Effector memory CD8-positive, alpha-beta T cell (primary cell): ENCODE data around the gene ZNF581.

Experiments used
- ATAC-seq: fragments of 150-1000 bp; cut with Tn5 transposase; replicated peaks from 2 replicates; pipeline ENCODE4 v1.10.0; 2021; ENCODE audit warnings: mild to moderate bottlenecking, moderate library complexity
- DNase-seq, 3 experiments: peaks; one replicate each; pipeline ENCODE4 v3.0.0; 2021
- H3K27ac Mint-ChIP-seq, 2 donors: one replicate each; pipeline ENCODE4 v1.8.0; 2022; ENCODE audit warnings: mild to moderate bottlenecking in 2 of 2, mixed read lengths in 2 of 2, moderate library complexity in 2 of 2
- H3K27me3 Mint-ChIP-seq, 2 donors: one replicate each; pipeline ENCODE4 v1.8.0; 2022; ENCODE audit warnings: mixed read lengths in 2 of 2
- H3K36me3 Mint-ChIP-seq: one replicate; pipeline ENCODE4 v1.8.0; 2022; ENCODE audit warnings: mild to moderate bottlenecking, moderate library complexity, mixed read lengths; ENCODE audit not compliant: insufficient read depth
- H3K4me1 Mint-ChIP-seq, 2 donors: one replicate each; pipeline ENCODE4 v1.8.0; 2022; ENCODE audit warnings: low read depth in 2 of 2, mixed read lengths in 2 of 2
- H3K4me3 Mint-ChIP-seq, 2 donors: one replicate each; pipeline ENCODE4 v1.8.0; 2022; ENCODE audit warnings: mild to moderate bottlenecking in 2 of 2, mixed read lengths in 2 of 2, moderate library complexity in 2 of 2
- H3K9me3 Mint-ChIP-seq, 2 donors: one replicate each; pipeline ENCODE4 v1.8.0; 2022; ENCODE audit warnings: mixed read lengths in 2 of 2

The ZNF581 gene

GRCh38 chr19:55650126-55650557 is 6.7 kb downstream of the ZNF581 start:
- H3K4me1 Mint-ChIP-seq, result peaks cover 8 to 20% of the 10 kb centered on the region in 2 donors
- DNase-seq, result no peak
- no peak for ATAC-seq
- H3K27me3 Mint-ChIP-seq, result peaks cover 0 to 15% of the 10 kb centered on the region in 2 donors
- H3K36me3 Mint-ChIP-seq, result peaks cover 40% of the 10 kb centered on the region
- no peaks in the 10 kb centered on the region for H3K9me3 Mint-ChIP-seq
- peak overlapping the region; percentile 53 to 82 for H3K4me3 Mint-ChIP-seq
- H3K27ac Mint-ChIP-seq, result no peak overlapping the region

- Mint-ChIP-seq H3K36me3 (peaks cover 44% of the 10 kb centered on the region), H3K4me1 (peaks cover 10 to 23% of the 10 kb centered on the region in 2 donors), H3K27ac (peak overlapping the region; percentile 66 to 86), H3K27me3 (peaks cover 0 to 15% of the 10 kb centered on the region in 2 donors), H3K9me3 (no peaks in the 10 kb centered on the region), H3K4me3 (no peak overlapping the region)
- DNase-seq (no peak), ATAC-seq (no peak)
These were observed 7.3 kb downstream of the ZNF581 start for GRCh38 chr19:55650602-55651230.

DNA sequence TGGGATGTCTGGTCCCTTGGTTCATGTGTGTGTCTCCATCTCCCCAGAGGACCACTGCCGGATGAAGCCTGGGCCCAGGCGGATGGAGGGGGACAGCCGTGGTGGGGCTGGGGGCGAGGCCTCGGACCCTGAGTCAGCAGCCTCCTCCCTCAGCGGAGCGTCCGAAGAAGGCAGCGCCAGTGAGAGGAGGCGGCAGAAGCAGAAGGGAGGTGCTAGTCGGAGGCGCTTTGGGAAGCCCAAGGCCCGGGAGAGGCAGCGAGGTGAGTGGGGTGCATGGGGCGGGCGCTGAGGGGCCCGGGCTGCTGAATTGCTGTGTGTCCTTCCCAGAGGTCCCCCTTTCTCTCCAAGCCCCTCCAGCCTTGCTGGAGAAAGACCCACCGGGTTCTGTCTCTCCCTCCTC is 7.8 kb downstream of the ZNF581 start:
- ATAC-seq (no peak), DNase-seq (no peak)
- Mint-ChIP-seq H3K9me3 (no peaks in the 10 kb centered on the region), H3K36me3 (peaks cover 42% of the 10 kb centered on the region), H3K4me1 (peaks cover 15 to 28% of the 10 kb centered on the region in 2 donors), H3K27me3 (peaks cover 0 to 15% of the 10 kb centered on the region in 2 donors), H3K4me3 (no peak overlapping the region), H3K27ac (peak overlapping the region in 1 of 2 donors; percentile 86)

DNA sequence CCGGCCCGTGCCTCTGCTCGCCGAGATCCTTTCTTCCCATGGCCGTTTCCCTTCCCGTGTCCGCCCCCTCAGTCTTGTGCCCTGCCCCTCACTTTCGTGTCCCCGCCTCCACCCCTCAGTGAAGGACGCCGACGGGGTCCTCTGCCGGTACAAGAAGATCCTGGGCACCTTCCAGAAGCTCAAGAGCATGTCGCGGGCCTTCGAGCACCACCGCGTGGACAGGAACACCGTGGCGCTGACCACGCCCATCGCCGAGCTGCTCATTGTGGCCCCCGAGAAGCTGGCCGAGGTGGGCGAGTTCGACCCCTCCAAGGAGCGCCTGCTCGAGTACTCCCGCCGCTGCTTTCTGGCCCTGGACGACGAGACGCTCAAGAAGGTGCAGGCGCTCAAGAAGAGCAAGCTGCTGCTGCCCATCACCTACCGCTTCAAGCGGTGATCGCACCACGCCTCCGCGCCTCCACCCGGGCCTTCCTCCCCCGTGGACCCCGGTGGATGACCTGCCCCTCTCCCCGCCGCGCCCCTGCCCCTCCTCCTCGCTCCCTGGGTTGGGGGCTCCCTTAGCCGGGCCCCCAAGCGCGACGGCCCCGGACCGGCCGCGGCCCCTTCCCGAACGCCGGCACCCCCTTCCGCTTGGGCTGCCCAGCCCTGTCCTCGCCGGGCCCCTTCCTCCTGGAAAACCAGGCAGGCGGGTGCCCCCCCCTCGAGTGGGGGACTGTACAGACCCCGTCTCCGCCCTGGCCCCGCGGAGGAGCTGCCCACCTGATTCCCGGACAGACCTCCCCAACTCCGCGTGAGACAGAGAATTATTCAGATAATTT is 9.1 kb downstream of the ZNF581 start:
- Mint-ChIP-seq H3K36me3 (peaks cover 41% of the 10 kb centered on the region), H3K27me3 (peaks cover 0 to 15% of the 10 kb centered on the region in 2 donors), H3K4me1 (peaks cover 23 to 31% of the 10 kb centered on the region in 2 donors), H3K9me3 (no peaks in the 10 kb centered on the region), H3K4me3 (peak overlapping the region in 1 of 2 donors; percentile 17), H3K27ac (peak overlapping the region in 1 of 2 donors; percentile 98)
- no peak for ATAC-seq
- no peak for DNase-seq

DNA sequence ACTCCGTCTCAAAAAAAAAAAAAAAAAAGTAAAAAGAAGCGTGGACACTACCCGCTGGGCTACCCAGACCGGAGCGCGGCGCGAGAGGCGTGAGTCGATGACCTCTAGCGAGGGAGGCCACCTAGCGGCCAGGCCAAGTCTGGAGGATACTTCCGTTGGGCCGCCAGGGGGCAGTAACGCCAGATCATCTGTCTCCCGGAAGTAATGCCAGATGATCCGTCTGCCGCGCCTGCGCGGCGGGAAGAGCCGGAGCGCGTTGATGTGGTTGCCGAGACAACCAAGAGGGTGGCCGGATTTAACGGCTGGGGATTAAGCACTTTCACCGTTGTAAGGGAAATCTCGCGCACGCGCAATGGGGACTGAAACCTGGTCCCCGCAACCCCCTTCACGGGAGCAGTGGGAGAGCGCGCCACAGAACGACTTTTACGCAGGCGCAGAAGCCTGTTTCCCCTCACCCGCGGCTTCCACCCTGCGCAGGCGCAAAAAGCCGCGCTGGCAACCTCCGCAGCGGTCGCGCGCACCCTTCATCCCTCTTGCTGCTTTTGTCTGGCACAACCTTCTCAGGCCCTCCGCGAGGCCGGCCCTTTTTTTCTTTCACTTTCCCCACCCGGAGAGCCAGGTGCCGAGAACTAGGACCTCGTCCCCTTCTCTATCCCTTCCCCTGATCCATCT is 10.3 kb downstream of the ZNF581 start:
- H3K27ac Mint-ChIP-seq, result peak overlapping the region; percentile 96 to 98
- H3K27me3 Mint-ChIP-seq, result peaks cover 0 to 13% of the 10 kb centered on the region in 2 donors
- DNase-seq (peak; percentile 98 to 99 (median 99)), ATAC-seq (peak; percentile 61)
- no peaks in the 10 kb centered on the region for H3K9me3 Mint-ChIP-seq
- H3K4me3 Mint-ChIP-seq, result peak overlapping the region; percentile 90 to 92
- H3K4me1 Mint-ChIP-seq, result peaks cover 26 to 31% of the 10 kb centered on the region in 2 donors
- peaks cover 42% of the 10 kb centered on the region for H3K36me3 Mint-ChIP-seq

DNA sequence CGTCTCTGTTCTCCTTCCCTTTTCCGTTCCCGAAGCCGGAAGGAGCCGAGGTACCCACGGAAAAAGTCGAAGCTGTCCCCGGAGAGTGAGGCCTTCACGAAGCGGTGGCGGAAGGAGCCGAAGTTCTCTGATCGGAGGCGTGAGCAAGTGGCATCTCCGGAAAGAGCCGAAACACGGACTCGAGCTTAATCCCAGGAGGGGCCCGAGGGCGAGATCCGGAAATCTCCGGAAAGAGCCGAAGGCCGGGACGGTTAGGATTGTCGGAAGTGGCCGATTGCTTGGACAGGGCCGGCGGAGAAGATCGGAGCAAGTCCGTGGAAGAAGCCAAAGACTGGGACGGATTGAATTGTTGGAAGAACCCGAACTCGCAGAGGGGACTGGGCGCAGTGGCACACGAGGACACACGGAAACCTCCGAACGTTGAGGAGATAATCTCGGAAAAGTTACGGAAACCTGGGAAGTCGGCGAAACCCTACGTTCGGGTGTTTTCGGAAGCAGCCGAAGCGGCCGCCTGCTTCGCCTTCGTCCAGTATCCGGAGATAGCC is 10.9 kb downstream of the ZNF581 start:
- peaks cover 32% of the 10 kb centered on the region in 2 donors for H3K4me1 Mint-ChIP-seq

DNA sequence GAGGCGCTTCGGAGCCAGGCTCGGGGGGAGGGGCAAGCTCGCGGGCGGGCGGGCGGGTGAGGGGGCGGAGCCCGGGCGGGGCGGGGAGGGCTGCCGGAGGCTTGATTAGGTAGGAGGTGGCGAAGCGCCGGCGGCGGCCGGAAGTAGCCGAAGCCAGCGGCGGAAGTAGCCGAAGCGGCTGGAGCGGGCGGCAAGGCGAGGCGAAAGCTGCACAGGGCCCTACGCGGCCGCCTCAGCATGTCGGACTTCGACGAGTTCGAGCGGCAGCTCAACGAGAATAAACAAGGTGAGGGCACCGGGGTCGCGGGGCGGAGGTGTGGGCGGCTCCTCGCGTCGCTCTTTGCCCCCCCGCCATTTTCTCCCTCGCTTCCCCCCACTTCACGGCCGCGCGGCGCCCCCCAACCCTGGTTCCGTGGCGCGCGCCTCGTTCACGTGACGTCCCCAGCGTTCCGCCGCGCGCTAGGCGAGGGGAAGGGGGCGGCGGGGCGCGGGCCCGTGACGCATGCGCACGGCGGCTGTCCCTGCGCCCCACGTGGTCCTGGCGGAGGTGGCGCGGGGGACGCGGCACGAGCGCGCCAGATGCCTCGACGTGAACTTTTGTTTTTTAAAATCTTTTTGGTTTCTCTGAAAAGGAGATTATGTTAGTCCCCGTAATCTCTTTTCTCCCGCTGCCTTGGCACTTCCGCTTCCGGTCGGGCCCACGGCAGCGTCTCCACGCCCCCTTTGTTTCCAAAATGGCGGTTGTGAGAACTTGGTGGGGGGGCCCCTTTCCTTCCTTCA is 11.6 kb downstream of the ZNF581 start, which contains the start of gene U2AF2:
Gene U2AF2 (plus strand): TSS at position 168 of the 780 bp plus-strand sequence. CDS start 70 bp downstream, at position 238.
- Mint-ChIP-seq H3K27me3 (peaks cover 0 to under 1% of the 10 kb centered on the region in 2 donors), H3K27ac (peak within 1 kb of the TSS; percentile 96 to 98), H3K36me3 (peaks cover 45% of the 10 kb centered on the region), H3K9me3 (no peaks in the 10 kb centered on the region), H3K4me1 (peaks cover 33 to 38% of the 10 kb centered on the region in 2 donors), H3K4me3 (peak within 1 kb of the TSS; percentile 90 to 92)
- ATAC-seq (peak; percentile 40), DNase-seq (peak; percentile 95 to 97 (median 96))

More for the DNA sequence above, 10.9 kb downstream of the ZNF581 start:
- DNase-seq, result peak; percentile 99 to 100 (median 99)
- peaks cover 0 to 7% of the 10 kb centered on the region in 2 donors for H3K27me3 Mint-ChIP-seq
- peak overlapping the region; percentile 96 to 98 for H3K27ac Mint-ChIP-seq
- peak; percentile 72 for ATAC-seq
- peak overlapping the region; percentile 90 to 92 for H3K4me3 Mint-ChIP-seq
- no peaks in the 10 kb centered on the region for H3K9me3 Mint-ChIP-seq
- peaks cover 42% of the 10 kb centered on the region for H3K36me3 Mint-ChIP-seq

GRCh38 chr19:55655648-55656040 is 12.2 kb downstream of the ZNF581 start:
- DNase-seq (no peak), ATAC-seq (no peak)
- H3K4me1 Mint-ChIP-seq, result peaks cover 38 to 43% of the 10 kb centered on the region in 2 donors
- no peaks in the 10 kb centered on the region for H3K27me3 Mint-ChIP-seq
- peak overlapping the region; percentile 96 to 98 for H3K27ac Mint-ChIP-seq
- no peaks in the 10 kb centered on the region for H3K9me3 Mint-ChIP-seq
- H3K4me3 Mint-ChIP-seq, result peak overlapping the region; percentile 90 to 92
- peaks cover 51% of the 10 kb centered on the region for H3K36me3 Mint-ChIP-seq

DNA sequence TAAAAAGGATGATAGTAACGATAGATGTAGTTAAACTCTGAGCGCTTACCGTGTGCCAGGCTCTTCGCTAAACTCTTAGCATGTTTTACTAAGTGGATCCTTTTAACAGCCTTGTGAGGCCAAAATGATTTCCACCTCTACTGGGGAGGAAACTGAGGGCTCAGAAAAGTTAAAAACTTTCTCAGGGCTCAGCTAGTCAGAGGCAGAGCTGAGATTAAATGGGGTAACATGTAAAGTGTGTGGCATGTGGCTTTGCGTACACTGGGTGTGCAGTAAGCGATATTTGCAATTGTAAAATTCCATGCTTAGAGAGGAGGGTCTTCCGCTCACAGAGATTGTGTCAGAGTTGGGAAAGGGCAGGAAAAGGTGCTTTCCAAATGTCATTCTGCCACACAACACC is 13.1 kb downstream of the ZNF581 start:
- Mint-ChIP-seq H3K4me3 (peak overlapping the region; percentile 90 to 92), H3K4me1 (peaks cover 38 to 44% of the 10 kb centered on the region in 2 donors), H3K27me3 (no peaks in the 10 kb centered on the region), H3K27ac (peak overlapping the region; percentile 96 to 98), H3K36me3 (peaks cover 59% of the 10 kb centered on the region), H3K9me3 (no peaks in the 10 kb centered on the region)
- no peak for DNase-seq
- no peak for ATAC-seq

DNA sequence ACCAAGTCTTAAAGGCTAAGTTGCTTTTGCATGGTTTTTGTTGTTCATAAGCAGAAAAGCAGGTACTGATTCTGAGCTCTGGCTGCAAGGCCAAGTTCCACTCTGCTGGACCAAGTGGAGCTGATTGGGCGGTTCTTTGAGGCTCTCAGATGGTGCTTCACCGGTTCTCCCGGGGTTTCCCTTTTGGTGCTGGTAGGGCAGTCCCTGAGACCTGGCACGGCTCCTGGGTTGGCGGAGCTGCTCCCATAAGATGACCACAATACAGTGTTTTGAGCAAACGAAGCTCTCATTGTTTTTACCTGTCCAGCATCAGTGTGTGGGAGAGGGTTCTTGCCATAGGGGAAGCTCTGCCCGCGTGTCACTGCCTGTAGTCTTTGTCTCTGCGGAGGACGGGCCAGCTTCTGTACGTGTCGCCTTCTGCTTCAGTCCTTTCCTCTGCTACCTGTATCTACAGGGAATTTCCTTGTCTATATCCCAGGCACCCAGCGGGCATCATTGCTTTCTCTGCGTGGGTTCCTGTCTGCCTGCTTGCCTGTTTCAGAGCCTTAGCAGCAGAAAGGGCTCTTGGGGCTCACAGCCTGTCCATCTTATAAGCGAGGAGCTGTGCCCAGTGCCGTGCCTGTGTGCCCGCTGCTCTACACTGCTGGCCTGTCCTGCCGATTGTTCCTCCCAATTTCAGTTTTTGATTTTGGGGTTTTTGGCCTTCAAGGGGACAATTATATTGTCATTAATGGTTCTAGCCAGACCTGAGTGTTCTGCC is 13.7 kb downstream of the ZNF581 start:
- DNase-seq, result no peak
- Mint-ChIP-seq H3K27me3 (no peaks in the 10 kb centered on the region), H3K4me1 (peaks cover 41 to 51% of the 10 kb centered on the region in 2 donors), H3K36me3 (peaks cover 65% of the 10 kb centered on the region), H3K27ac (peak overlapping the region; percentile 88 to 98), H3K9me3 (no peaks in the 10 kb centered on the region), H3K4me3 (peak overlapping the region; percentile 90 to 92)
- no peak for ATAC-seq

GRCh38 chr19:55658846-55659459 is 15.5 kb downstream of the ZNF581 start:
- H3K27ac Mint-ChIP-seq, result peak overlapping the region; percentile 82 to 88
- no peak for DNase-seq
- H3K9me3 Mint-ChIP-seq, result no peaks in the 10 kb centered on the region
- no peak for ATAC-seq
- H3K27me3 Mint-ChIP-seq, result no peaks in the 10 kb centered on the region
- H3K36me3 Mint-ChIP-seq, result peaks cover 77% of the 10 kb centered on the region
- peaks cover 51 to 56% of the 10 kb centered on the region in 2 donors for H3K4me1 Mint-ChIP-seq
- H3K4me3 Mint-ChIP-seq, result peak overlapping the region; percentile 90 to 92
